ENCODE data around the gene PHLDA1.

Gene PHLDA1

DNA sequence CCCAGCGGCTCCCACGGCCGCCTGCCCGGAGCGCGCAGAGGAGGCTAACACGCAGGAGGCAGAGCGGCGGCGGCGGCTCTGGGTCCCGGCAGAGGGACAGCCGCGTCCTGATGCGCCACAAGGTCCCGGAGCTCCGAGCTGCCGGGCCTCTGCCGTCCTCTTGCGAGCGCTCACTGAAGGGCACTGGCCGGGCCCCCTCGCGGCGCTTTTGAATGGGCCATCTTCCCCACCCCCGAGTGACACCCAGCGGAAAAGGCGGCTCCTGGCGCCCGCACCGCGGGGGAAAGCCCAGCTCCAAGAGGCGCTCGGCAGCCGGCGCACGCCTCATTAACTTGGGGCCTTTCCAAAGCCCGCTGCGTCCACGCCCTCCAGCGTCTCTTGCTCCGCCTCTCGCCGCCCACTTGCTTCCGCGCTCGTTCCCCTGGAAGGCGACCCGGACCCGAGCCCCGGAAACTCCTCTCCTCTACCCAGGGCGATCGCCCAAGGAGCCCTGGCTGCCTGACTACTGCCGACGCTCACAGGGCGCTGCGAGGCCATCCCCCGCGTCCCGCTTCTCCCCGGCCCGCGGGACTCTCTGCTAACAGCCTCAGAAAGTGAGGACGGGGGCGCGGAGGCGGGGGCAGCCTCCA, at the start of gene PHLDA1:
Gene PHLDA1 (minus strand): TSS at position 363 of the 629 bp plus-strand sequence.
- peak; percentile 92 for DNase-seq (ENCODE audit: low spot score)

DNA sequence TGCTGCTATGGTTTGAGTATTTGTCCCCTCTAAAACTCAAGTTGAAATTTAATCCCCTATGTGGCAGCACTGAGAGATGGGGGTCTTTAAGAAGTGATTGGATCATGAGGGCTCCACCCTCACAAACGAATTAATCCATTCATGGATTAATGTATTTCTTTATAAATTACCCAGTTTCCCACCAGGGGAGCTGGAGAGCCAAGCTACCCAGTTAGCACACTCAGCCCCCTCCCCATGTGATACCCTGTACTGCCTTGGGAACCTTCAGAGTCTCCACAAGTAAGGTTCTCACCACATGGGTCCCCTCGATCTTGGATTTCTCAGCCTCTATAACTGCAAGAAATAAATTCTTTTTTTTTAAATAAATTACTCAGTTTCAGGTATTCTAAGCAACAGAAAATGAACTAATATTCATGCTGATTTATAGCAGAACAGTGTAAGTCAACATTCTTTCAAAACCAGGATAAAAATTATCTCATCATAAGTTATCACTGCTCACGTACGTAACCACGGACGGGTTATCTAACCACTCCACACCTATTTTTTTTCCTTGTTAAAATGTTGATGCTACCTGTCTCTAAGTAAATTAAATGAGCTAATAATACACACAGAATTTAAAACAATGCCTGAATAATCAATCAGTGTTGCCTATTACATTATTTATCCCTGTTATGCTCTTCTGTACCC, 49.3 kb upstream of the PHLDA1 start:
- peak; percentile 44 for DNase-seq (ENCODE audit: low spot score)

DNA sequence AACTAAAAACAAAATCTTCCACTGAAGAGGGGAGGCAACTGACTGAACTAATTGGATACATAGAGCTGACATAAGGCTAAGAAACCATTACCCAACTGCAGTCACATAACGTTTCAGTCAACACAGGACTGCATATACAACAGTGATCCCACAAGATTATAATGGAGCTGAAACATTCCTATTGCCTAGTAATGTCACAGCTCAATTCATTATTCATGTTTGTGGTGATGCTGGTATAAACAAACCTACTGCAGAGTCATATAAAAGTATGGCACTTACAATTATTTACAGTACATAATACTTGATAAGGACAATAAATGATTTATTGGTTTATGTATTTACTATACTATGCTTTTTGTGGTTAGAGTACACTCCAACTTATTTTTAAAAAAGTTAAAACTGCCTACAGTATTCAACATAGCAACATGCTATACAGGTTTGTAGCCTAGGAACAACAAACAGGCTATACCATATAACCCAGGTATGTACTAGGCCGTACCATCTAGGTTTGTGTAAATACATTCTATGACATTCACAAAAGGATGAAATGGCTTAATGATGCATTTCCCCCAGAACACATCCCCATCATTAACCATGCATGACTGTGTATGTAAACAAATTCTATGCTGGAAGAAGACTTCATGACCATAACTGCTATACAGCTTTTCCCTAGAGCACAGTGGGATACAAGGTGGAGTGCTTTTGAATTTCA, 48.6 kb upstream of the PHLDA1 start:
- DNase-seq (ENCODE audit: low spot score), result no peak

DNA sequence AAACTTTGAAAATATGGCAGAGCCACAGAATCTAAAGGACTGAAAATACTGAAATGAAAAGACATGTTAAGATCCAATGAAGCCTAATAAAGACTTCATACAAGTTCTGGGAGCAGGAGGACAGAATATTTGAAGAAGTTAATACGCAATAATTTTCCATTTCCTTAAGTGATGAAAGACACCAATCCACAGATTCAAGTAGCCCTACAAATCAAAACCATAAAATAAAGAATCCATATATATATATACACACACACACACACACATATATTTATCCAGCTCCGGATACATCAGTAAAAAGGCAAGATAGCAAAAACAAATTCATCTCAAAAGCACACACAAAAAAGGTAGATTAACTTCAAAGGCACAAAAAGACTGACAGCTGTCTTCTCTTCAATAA, 47.2 kb upstream of the PHLDA1 start:
- DNase-seq (ENCODE audit: low spot score), result no peak

DNA sequence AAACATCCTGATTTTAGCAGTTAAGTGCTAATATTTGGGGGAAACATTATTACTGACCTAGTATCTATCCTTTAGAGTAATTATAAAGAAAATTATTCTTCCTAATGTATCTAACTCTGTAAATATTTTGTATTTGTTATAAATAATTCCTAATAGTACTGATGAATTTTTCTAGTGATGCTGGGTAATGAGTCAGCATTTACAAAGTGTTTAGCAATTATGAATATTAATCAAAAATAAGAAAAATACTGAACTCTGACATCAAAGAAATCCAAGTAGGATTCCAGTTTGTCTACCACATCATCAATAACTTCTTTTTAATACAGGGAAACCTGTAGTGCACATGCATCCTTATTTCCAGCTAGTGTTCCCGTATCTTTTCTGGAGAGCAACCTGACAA, 43.9 kb upstream of the PHLDA1 start:
- DNase-seq (ENCODE audit: low spot score), result no peak

DNA sequence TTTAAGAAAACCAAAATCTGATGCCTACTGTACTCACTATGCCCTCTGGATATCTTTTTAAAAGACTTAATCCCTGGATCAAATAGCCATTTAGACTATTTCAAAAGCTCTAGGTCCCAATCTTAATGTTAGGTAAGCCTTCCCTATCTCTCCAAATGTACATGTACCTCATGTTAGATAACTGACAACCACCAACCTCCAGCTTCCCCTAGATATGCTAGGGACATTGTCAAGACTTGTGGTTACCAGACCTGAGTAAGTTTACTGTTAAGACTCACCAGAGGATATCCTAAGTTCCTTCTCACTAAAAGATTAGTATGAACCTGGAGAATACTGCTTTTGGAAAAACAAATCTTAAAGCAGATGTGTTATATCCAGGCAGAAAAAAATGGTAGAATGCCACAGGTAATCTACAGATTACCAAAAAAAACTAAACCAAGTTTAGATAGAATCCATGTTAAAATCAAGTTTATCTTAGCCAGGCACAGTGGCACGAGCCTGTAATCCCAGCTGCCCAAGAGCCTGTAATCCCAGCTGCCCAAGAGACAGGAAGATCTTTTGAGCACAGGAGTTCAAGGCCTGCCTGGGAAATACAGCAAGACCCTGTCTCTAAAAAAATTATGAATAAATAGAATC, 43.2 kb upstream of the PHLDA1 start:
- DNase-seq (ENCODE audit: low spot score), result no peak

DNA sequence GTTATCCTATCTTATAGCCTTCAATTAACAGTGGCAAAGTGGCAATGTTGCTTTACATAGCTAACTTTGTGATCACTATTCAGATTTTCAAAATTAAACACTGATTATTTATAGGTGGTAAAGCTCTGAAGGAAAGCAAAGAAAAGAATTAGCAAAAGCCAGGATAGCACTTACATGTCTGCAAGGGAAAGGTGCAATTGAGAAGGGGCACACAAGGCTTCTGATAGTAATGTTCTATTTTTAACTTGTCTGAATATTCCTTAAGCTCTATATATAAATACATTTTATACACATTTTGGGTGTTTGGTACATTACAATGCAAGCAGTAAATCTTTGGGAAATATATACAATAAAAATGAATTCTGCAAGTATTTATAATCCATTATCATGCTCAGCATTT, 42.0 kb upstream of the PHLDA1 start:
- DNase-seq (ENCODE audit: low spot score), result no peak

DNA sequence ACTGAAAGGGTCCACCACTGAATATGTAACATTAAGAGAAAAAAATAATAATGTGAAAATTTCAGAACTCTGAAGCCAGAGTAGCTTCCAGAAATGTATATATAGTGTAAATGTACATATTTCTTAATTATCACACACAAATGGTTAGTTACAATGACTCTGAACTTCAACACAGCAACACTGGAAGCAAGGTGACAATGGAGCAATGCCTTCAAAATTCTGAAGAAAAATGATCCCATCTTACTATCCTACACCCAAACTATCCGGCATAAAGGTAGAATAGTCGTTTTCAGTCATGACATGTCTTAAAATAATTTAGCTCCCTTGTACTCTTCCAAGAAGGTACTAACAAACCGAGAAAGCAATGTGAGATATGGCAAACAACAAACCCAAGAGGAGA, 41.0 kb upstream of the PHLDA1 start:
- no peak for DNase-seq (ENCODE audit: low spot score)

DNA sequence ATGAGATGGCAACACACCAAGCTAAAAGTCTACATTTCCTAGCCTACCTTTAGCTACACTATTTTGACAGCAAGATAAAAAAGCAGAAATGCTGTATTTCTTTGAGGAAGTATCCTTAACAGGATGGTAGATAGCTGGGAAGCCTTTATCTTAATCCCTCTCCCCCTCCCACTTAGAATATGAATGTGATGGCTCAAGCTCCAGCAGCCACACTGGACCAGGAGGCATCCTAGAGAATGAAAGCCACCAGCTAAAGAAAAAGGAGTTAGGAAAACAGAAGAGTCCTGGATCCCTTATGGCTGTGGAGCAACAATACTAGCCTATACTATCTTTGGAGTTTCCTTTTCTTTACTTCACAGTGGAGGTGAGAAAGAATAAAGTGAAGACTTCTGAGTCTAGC, 37.8 kb upstream of the PHLDA1 start:
- DNase-seq (ENCODE audit: low spot score), result no peak

DNA sequence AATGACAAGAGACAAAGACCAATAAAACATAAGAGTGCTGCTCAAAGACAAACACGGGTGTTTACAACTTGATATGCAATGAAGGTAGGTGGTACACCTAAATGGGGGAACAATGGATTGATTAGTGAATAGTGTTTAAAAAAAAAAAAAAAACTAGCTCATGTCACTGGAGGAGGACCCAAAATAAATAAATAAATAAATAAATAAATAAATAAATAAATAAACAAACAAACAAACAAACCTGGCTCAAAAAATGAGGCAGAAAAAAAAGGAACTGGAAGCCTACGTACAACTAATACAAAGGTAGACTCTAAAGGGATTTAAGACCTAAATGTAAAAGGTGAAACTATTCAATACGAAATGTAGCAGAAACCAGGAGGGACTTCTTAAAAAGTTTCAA, 34.3 kb upstream of the PHLDA1 start:
- DNase-seq (ENCODE audit: low spot score), result no peak

DNA sequence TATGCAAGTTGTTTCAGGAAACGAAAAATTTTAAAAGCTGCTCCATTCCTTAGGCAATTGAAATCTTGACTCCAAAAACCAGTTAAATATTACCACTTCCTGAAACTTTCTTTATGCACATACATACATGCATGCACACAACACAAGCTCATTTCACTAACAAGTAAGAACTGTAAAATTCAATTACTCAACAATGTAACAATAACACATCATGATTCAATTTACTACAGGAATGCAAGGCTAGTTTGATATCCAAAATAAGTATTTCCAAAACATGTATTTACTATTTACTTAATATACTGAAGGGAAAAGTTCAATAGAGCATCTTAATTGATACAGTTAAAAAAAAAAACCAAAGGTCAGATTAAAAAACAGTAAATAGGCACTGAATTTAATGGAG, 33.3 kb upstream of the PHLDA1 start:
- DNase-seq (ENCODE audit: low spot score), result no peak

DNA sequence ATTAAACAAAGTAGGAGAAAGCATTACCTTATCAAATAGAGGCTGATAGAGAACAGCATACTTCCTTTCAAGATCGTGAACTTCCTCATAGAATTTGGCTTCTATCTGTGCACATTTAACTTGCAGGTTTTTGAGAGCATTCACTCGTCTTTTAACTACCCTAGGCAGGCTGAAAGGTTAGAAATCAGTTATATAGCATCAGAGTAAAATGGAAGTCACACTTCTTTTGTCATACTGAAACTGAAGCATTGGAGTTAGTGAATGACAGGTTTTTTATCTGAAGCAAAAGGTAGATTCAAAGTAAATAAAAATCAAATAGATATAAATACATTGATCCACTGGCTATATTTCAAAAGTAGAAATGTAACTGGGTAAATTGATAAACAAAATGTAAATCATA, 28.5 kb upstream of the PHLDA1 start:
- no peak for DNase-seq (ENCODE audit: low spot score)

DNA sequence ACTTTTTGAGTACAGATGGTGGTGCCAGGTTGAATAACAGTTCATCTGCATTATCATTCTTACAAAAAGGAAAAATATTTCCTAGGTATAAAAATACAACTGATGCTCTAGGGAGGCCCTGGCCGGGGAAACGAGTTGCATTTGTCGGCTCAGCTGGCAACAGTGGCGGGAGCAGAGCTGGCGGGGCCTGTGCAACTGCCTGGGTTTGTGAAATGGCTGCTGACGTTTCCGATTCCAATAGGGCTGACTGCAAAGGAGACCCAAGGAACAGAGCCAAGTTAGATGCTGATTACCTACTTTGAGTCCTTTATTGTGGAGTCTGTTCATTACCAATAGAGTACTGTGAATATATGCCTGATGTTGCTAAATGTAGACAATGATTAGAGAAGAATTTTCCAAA, 25.8 kb upstream of the PHLDA1 start:
- DNase-seq (ENCODE audit: low spot score), result no peak

DNA sequence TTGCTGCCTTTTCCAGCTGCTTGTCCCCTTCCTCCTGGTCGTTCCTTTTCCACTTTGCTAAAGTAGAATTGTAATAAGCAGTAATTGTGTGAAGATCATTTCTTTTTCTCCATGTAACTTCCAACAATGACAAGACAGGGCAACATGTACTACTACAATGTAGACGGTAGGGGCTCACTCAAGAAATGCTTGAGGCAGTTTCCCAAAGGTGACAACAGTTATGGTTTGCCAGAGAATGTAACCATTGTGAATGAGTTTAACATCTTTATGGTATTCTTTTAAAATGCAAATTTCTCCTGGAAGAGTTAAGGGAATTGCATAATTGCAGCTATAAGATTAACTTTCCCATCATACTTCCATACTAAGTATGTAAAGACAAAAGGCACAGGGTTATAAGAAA, 23.8 kb upstream of the PHLDA1 start:
- DNase-seq (ENCODE audit: low spot score), result no peak

DNA sequence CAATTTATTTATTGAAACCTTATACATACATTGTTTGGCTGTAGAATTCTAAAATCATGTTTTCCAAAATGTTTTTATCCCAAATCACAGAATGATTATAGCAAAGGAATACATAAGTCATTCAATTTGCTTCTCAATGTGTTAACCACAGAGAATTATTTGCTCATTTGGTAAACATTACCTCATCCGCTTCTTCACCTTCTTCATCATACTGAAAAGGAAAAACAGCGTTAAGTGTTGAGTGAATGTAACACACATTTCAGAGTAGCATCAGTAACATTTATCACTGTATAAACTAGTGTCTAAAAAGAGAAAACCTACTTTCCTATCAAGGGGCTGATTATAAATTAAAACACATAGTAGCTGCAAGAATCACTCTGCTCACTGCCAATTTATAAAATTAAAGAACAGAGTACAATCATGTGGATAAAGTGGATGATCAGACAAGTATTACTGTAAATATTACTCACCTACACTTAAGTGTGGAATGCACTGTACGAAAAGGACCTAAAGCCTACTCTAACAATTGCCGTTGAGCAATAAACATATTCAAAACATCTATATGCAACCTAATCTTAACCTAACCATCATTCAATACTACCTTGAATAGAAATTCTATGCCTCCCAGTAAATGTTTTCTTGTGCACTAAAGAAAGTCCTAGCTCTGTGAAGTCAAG, 18.1 kb upstream of the PHLDA1 start:
- no peak for DNase-seq (ENCODE audit: low spot score)

DNA sequence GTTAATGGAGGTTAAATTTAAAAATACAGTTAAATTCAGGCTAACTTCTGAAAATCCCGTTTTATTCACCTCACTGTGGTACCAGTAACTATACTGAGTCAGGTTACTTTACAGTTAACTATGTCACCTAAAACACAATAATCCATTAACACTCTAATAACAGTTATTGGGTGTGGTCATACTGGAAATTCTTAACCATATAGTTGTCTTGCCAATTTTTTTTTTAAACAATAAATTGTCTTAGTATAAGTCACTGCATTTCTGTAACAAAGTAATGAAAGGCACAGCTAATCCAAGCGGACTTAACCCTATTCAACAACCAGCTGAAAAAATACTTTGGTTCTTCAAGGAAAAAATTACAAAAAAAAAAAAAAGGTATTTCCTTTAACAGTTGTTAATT, 16.2 kb upstream of the PHLDA1 start:
- no peak for DNase-seq (ENCODE audit: low spot score)

DNA sequence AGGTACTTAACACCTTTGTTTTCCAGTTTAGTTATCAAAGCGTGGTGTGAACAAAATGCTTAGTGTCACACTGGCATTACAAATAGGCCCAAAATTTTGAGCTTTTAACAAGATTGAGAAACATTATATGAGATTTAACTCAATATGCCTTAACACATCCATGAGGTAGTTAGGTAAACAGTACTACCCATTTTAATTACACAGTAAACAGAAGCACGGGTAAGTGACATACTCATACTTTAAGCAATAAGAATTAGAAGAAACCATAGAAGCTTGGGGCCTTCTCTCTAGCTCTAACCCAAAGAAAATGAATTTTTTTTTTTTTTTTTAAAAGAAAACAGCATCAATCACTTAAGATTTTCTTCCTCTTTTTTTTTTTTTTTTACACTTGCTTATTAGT, 15.5 kb upstream of the PHLDA1 start:
- no peak for DNase-seq (ENCODE audit: low spot score)

DNA sequence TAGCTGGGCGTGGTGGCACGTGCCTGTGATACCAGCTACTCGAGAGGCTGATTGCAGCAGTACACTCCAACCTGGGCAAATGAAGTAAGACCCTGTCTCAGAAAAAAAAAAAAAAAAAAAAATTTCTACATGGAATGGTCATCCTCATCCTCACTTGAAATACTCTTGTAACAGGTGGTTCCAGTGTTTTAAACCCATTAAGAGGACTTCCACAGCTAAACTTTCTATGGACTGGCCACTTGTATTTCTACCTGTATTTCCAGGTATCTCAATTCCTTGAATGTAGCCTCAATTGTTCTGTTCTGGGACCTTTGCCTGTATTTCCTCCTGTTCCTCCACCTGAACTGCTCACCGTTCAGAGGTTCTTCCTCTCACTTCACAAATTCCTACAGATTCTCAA, 11.8 kb upstream of the PHLDA1 start:
- DNase-seq (ENCODE audit: low spot score), result no peak

DNA sequence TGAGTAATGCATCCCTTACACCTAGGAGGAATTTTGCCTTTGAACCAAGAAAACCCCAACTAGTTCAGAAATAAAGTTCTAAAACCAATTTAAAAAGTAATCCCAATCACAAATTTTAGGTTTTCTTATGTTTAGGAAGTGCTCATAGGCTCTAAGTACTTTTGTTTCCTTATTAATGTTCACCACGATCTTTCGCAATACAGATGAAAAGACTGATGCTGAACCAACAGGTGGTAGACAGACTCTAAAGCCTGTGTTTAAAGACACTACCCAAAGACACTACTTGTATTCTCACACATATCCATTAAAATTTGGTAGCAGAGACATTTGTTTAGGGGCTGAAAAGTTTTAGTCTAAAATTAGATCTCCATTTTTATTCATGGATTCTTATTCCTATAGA, 10.6 kb upstream of the PHLDA1 start:
- no peak for DNase-seq (ENCODE audit: low spot score)

DNA sequence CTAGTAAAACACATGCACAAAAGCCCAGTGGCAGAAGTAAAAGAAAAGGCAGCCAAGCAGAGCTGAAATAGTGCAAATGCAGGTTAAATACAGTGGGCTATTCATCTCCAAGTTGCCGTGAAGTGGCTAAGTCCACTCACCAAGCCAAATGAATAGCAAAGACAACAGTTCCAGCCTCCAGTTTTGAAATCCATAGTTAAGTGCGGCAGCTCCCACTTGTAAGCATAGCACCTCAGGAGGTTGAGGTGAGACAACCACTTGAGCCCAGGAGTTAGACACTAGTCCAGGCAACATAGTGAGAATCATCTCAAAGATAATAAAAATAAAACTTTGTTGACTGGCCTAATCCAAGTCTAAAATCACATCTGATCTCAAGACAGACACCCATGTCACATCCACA, 9.8 kb upstream of the PHLDA1 start:
- no peak for DNase-seq (ENCODE audit: low spot score)

DNA sequence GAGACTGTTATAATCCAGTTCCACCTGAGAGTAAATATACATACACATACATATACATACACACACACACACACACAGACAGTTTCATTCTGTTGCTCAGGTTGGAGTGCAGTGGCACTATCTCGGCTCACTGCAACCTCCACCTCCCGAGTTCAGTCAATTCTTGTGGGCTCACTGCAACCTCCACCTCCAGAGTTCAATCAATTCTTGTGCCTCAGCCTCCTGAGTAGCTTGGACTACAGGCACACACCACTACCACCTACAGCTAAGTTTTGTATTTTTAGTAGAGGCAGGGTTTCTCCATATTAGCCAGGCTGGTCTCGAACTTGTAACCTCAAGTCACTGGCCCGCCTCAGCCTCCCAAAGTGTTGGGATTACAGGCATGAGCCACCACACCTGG, 8.9 kb upstream of the PHLDA1 start:
- DNase-seq (ENCODE audit: low spot score), result no peak

DNA sequence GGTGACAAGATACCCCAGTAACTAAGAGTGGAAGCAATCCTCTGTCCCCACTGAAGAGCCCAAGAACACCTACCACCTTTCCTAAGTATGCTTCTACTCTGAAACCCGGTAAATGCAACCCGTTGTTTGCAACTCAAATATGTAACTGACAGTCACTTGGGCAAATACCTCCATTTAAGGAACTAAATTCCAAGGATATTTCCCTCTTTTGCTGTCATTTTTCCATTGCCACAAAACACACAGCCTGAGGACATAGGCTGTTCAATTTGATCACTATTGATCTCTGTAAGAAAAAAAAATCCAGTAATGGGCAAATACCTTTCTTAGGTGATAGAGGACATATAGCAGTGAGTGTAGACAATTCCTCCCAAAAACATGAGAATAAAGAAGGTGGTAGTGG, 6.6 kb upstream of the PHLDA1 start:
- no peak for DNase-seq (ENCODE audit: low spot score)
